Central memory CD4-positive, alpha-beta T cell (primary cell): Measurements from ENCODE around the gene CAMP.
"Not testable (repeated sequence)": the region's sequence is repeated elsewhere in the genome, so short reads cannot be mapped to it uniquely, and the experiment has no call there.

ENCODE experiments used
- DNase-seq: peaks from one replicate; pipeline ENCODE4 v3.0.0; 2022

Gene CAMP

DNA sequence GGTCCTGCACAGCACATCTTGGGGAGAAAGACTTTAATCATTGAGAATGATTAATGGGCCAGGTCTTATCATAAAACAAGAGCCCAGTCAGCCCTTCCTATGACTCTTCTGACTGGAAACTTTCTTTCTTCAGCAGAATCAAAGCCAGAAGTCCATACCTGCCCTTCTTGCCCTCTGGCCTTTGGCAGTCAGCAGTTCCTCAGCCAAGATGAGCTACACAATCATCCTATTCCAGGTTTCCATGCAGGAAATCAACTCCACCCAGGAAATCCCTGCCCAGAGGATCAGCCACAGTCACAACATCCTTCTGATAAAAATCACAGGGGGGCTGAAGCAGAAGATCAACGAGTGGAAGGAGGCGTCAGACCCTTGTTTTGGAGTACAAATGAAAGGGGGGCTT is 44.5 kb downstream of the CAMP start:
- DNase-seq = no peak

DNA sequence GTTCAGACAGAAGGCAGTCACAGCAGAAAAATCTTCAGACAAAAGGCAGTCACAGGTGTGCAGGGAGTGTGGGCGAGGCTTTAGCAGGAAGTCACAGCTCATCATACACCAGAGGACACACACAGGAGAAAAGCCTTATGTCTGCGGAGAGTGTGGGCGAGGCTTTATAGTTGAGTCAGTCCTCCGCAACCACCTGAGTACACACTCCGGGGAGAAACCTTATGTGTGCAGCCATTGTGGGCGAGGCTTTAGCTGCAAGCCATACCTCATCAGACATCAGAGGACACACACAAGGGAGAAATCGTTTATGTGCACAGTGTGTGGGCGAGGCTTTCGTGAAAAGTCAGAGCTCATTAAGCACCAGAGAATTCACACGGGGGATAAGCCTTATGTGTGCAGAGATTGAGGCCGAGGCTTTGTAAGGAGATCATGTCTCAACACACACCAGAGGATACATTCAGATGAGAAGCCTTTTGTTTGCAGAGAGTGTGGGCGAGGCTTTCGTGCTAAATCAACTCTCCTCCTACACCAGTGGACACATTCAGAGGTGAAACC is 45.2 kb downstream of the CAMP start:
- DNase-seq = peak; percentile 83

DNA sequence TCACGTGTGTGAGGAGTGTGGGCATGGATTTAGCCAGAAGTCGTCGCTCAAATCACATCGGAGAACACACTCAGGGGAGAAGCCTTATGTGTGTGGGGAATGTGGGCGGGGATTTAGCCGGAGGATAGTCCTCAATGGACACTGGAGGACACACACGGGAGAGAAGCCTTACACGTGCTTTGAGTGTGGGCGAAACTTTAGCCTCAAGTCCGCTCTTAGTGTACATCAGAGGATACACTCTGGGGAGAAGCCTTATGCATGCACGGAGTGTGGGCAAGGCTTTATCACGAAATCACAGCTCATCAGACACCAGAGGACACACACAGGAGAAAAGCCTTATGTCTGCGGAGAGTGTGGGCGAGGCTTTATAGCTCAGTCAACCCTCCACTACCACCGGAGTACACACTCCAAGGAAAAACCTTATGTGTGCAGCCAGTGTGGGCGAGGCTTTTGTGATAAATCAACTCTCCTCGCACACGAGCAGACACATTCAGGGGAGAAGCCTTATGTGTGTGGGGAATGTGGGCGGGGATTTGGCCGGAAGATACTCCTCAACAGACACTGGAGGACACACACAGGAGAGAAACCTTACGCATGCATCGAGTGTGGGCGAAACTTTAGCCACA is 45.8 kb downstream of the CAMP start:
- peak; percentile 23 for DNase-seq

DNA sequence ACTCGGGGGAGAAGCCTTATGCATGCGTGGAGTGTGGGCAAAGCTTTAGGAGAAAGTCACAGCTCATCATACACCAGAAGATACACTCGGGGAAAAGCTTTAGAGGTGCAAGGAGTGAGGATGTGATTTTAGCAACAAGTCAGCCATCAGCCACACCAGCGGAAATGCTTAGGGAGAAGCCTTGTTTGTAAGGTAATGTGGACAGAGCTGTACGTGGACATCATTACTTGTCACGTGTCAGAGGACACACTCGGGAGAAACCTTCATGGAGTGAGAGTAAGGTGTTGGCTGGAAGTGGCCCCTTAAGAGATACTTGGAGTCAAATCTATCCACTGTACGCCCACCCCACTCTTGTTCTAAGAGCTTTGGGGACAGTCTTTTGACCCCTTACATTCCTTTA is 46.3 kb downstream of the CAMP start:
- no peak for DNase-seq

DNA sequence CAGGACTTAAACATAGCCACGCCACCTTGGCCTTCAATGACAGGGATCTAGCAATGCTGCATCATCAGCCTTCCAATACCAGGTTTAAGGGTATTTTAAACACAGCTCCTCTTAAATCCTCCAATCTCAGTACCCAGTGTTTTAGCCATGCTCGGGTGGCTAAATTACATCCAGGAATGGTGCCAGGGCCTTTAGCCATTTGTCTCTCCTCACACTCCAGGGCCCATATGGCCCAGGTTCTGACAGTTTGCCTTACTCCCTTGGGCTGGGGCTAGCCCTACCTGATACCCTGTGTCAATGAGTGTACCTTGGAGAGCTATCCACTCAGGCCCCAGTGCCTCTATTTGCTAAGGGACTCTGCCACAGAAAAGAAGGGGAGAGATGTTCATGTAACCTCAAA is 47.0 kb downstream of the CAMP start:
- DNase-seq = no peak

- DNase-seq = not testable (repeated sequence)
Measured at GRCh38 chr3:48271223-48271622, 47.9 kb downstream of the CAMP start.

- DNase-seq = no peak
Measured at GRCh38 chr3:48271763-48272498, 48.6 kb downstream of the CAMP start.

DNA sequence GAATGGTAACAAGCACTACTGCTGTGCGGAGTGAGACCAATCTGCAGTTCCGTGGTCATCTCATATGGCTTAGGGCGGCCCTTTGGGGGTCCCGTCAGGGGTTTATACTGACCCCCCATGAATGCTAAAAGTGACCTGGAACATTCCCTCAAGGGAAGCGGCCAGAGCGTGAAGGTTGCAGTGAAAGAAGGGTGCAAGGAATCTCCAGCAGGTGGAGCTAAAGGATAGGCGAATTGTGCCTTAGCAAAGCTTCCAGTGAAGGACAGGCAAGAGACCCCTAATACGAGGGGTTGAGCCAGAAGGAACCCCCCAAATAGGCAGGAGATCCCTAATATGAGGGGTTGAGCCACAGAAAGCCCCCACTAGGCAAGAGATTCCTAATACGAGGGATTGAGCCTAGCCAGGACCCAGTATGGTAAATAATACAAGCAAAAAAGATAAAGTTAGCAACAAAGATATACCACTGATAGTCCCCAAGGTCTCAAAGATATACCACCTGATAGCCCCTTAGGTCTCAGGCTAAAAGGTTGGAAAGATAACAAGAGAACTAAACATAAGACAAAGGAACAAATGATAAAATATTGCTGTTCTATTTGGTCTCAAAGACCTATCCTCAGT is 50.4 kb downstream of the CAMP start:
- DNase-seq = peak; percentile 45

DNA sequence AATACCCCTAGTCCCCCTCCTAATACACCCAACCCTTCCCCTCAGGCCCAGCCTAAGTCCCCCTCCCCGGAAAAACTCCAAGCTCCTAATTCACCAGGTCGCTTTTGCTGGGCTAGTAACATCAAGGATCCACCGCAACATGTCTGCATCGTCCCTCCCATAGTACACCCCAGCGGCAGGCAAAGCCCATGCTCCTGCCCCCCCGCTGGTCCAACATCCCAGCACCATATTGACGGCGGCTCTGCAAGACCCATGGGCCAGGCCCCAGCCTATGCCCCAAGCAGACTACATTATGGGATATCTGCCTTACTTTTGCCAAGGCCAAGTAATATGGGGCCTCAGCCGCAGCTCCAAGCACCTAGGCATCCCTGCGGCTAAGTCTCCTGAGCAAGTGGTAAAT is 51.2 kb downstream of the CAMP start:
- no peak for DNase-seq
